ENCODE data around the gene INTS15.
A peak's percentile ranks its signal among the peaks of the same experiment; 100 is the strongest.

INTS15 gene

GRCh38 chr7:6589829-6590644 lies at the start of gene INTS15:
TSS of gene INTS15 (plus strand) at chr7:6590021. CDS start at chr7:6590284, 263 bp downstream.
- DNase-seq (ENCODE audit: low read depth in 2 of 3, low spot score in 1 of 3) = peak; percentile 57 to 79 (median 63)

- no peak for DNase-seq (ENCODE audit: low read depth in 2 of 3, low spot score in 1 of 3)
Measured at GRCh38 chr7:6542368-6542767, 47.5 kb upstream of the INTS15 start.

GRCh38 chr7:6545398-6546126 lies 44.3 kb upstream of the INTS15 start:
- no peak for DNase-seq (ENCODE audit: low read depth in 2 of 3, low spot score in 1 of 3)

- no peak for DNase-seq (ENCODE audit: low read depth in 2 of 3, low spot score in 1 of 3)
Measured at GRCh38 chr7:6546498-6547251, 43.1 kb upstream of the INTS15 start.

GRCh38 chr7:6547400-6547799 lies 42.4 kb upstream of the INTS15 start:
- no peak for DNase-seq (ENCODE audit: low read depth in 2 of 3, low spot score in 1 of 3)

- no peak for DNase-seq (ENCODE audit: low read depth in 2 of 3, low spot score in 1 of 3)
Measured at GRCh38 chr7:6551016-6551511, 38.8 kb upstream of the INTS15 start, which contains the start of gene GRID2IP. TSS of gene GRID2IP (minus strand) at chr7:6551461. CDS start at chr7:6551436, 25 bp downstream.

- no peak for DNase-seq (ENCODE audit: low read depth in 2 of 3, low spot score in 1 of 3)
Measured at GRCh38 chr7:6553448-6554044, 36.3 kb upstream of the INTS15 start.

GRCh38 chr7:6554848-6555247 lies 35.0 kb upstream of the INTS15 start:
- DNase-seq (ENCODE audit: low read depth in 2 of 3, low spot score in 1 of 3) = no peak

GRCh38 chr7:6556196-6556595 lies 33.6 kb upstream of the INTS15 start:
- no peak for DNase-seq (ENCODE audit: low read depth in 2 of 3, low spot score in 1 of 3)

GRCh38 chr7:6558837-6559236 lies 31.0 kb upstream of the INTS15 start:
- peak in 1 of 3 donors; percentile 23 for DNase-seq (ENCODE audit: low read depth in 2 of 3, low spot score in 1 of 3)

- DNase-seq (ENCODE audit: low read depth in 2 of 3, low spot score in 1 of 3) = no peak
Measured at GRCh38 chr7:6559896-6560295, 29.9 kb upstream of the INTS15 start.

- no peak for DNase-seq (ENCODE audit: low read depth in 2 of 3, low spot score in 1 of 3)
Measured at GRCh38 chr7:6562106-6562505, 27.7 kb upstream of the INTS15 start.

- no peak for DNase-seq (ENCODE audit: low read depth in 2 of 3, low spot score in 1 of 3)
Measured at GRCh38 chr7:6563936-6564770, 25.7 kb upstream of the INTS15 start.

GRCh38 chr7:6565655-6566054 lies 24.2 kb upstream of the INTS15 start:
- DNase-seq (ENCODE audit: low read depth in 2 of 3, low spot score in 1 of 3) = no peak

GRCh38 chr7:6567886-6568285 lies 21.9 kb upstream of the INTS15 start:
- DNase-seq (ENCODE audit: low read depth in 2 of 3, low spot score in 1 of 3) = no peak

GRCh38 chr7:6571160-6571779 lies 18.6 kb upstream of the INTS15 start:
- no peak for DNase-seq (ENCODE audit: low read depth in 2 of 3, low spot score in 1 of 3)

- DNase-seq (ENCODE audit: low read depth in 2 of 3, low spot score in 1 of 3) = no peak
Measured at GRCh38 chr7:6575281-6576023, 14.4 kb upstream of the INTS15 start.

- DNase-seq (ENCODE audit: low read depth in 2 of 3, low spot score in 1 of 3) = no peak
Measured at GRCh38 chr7:6576024-6576866, 13.6 kb upstream of the INTS15 start.

Data from stimulated activated CD4-positive, alpha-beta T cell treated with anti-CD3 and anti-CD28 coated beads, Interleukin-12 subunit alpha, Interleukin-12 subunit beta, amount 100 ng/mL, for 48 hours (primary cell).